ENCODE results near the gene RPL13.

RPL13 gene

DNA sequence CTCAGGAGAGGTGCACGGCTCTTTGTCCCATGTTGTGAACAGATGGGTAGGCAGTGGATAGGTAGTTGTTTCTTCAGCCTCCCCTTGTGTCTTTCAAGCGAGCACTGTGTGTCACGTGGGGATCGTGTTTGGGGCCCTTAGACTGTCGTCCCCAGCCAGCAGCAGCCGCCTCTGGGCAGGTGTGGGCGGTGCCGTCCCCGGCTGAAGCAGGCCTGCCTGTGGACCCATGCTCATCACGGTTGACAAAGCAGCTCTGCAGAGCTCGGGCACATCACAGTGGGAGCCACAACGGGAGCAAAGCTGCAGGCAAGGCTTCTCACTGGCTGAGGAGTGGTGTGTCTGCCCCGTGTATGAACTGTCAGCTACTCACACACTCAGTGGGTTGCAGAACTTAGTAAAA lies 4.7 kb upstream of the RPL13 start:
- H4K20me1 ChIP-seq (ENCODE audit: insufficient read depth, low read length), result no peaks in the 10 kb centered on the region
- H3K4me3 ChIP-seq (ENCODE audit: low read length), result no peak overlapping the region
- TF ChIP-seq EZH2 (optimal IDR thresholded peaks at IDR 0.05; ENCODE audit: low read depth, low read length), result no peak
- no peak for TF ChIP-seq CTCF (IDR thresholded peaks at IDR 0.05; ENCODE audit: low read length)
- TF ChIP-seq EZH2phosphoT487 (IDR thresholded peaks at IDR 0.05; ENCODE audit: low read length), result no peak
- H3K36me3 ChIP-seq (replicated peaks; ENCODE audit: insufficient read depth, low read length), result no peaks in the 10 kb centered on the region
- H3F3A ChIP-seq (ENCODE audit: insufficient read depth, low read length), result no peaks in the 10 kb centered on the region
- DNase-seq, result no peak
- no peak overlapping the region for H3K9ac ChIP-seq (ENCODE audit: low read length)
- H3K9me2 ChIP-seq (replicated peaks; ENCODE audit: insufficient read depth, low read length), result no peaks in the 10 kb centered on the region
- peaks cover 3% of the 10 kb centered on the region for H3K79me2 ChIP-seq (ENCODE audit: low read length)
- H3K27ac ChIP-seq (ENCODE audit: low read length), result no peak overlapping the region
- no peaks in the 10 kb centered on the region for H3K9me3 ChIP-seq (replicated peaks; ENCODE audit: insufficient read depth, low read length)
- no peak overlapping the region for H2AFZ ChIP-seq (ENCODE audit: low read length)
- no peaks in the 10 kb centered on the region for H3K27me3 ChIP-seq (replicated peaks; ENCODE audit: insufficient read depth, low read length)
- no peak overlapping the region for H3K4me2 ChIP-seq (ENCODE audit: low read depth, low read length)
- H3K4me1 ChIP-seq (ENCODE audit: low read length), result no peaks in the 10 kb centered on the region

- H3K27ac ChIP-seq (ENCODE audit: low read length), result no peak overlapping the region
- H3K36me3 ChIP-seq (replicated peaks; ENCODE audit: insufficient read depth, low read length), result no peaks in the 10 kb centered on the region
- H3K4me3 ChIP-seq (ENCODE audit: low read length), result no peak overlapping the region
- H3K9ac ChIP-seq (ENCODE audit: low read length), result no peak overlapping the region
- H3K4me2 ChIP-seq (ENCODE audit: low read depth, low read length), result no peak overlapping the region
- H3F3A ChIP-seq (ENCODE audit: insufficient read depth, low read length), result peaks cover 2% of the 10 kb centered on the region; the same call in 1 of the 2 replicates
- H3K27me3 ChIP-seq (replicated peaks; ENCODE audit: insufficient read depth, low read length), result no peaks in the 10 kb centered on the region
- peaks cover 15% of the 10 kb centered on the region for H3K79me2 ChIP-seq (ENCODE audit: low read length)
- H3K9me3 ChIP-seq (replicated peaks; ENCODE audit: insufficient read depth, low read length), result no peaks in the 10 kb centered on the region
- H2AFZ ChIP-seq (ENCODE audit: low read length), result no peak overlapping the region
- peaks cover 3% of the 10 kb centered on the region; the same call in 1 of the 2 replicates for H4K20me1 ChIP-seq (ENCODE audit: insufficient read depth, low read length)
- H3K9me2 ChIP-seq (replicated peaks; ENCODE audit: insufficient read depth, low read length), result no peaks in the 10 kb centered on the region
- peak; percentile 44 for DNase-seq
- TF ChIP-seq EZH2 (optimal IDR thresholded peaks at IDR 0.05; ENCODE audit: low read depth, low read length), result no peak
- no peak for TF ChIP-seq EZH2phosphoT487 (IDR thresholded peaks at IDR 0.05; ENCODE audit: low read length)
- TF ChIP-seq CTCF (IDR thresholded peaks at IDR 0.05; ENCODE audit: low read length), result peak; percentile 63
- H3K4me1 ChIP-seq (ENCODE audit: low read length), result 0 out of 2 replicates have a peak, but pooled peaks cover 1% of the 10 kb centered on the region
Measured at GRCh38 chr16:89556750-89557689, 3.5 kb upstream of the RPL13 start.

- no peak overlapping the region for H2AFZ ChIP-seq (ENCODE audit: low read length)
- peaks cover 24% of the 10 kb centered on the region for H3K79me2 ChIP-seq (ENCODE audit: low read length)
- H3K4me1 ChIP-seq (ENCODE audit: low read length), result peaks cover 8% of the 10 kb centered on the region; the same call in 1 of the 2 replicates
- H3K9me3 ChIP-seq (replicated peaks; ENCODE audit: insufficient read depth, low read length), result no peaks in the 10 kb centered on the region
- TF ChIP-seq EZH2phosphoT487 (IDR thresholded peaks at IDR 0.05; ENCODE audit: low read length) (no peak), CTCF (IDR thresholded peaks at IDR 0.05; ENCODE audit: low read length) (no peak), EZH2 (optimal IDR thresholded peaks at IDR 0.05; ENCODE audit: low read depth, low read length) (no peak)
- DNase-seq, result no peak
- H3K4me2 ChIP-seq (ENCODE audit: low read depth, low read length), result no peak overlapping the region
- no peak overlapping the region for H3K9ac ChIP-seq (ENCODE audit: low read length)
- H3K27ac ChIP-seq (ENCODE audit: low read length), result no peak overlapping the region
- H4K20me1 ChIP-seq (ENCODE audit: insufficient read depth, low read length), result peaks cover 11% of the 10 kb centered on the region
- no peak overlapping the region for H3K4me3 ChIP-seq (ENCODE audit: low read length)
- no peaks in the 10 kb centered on the region for H3K9me2 ChIP-seq (replicated peaks; ENCODE audit: insufficient read depth, low read length)
- peaks cover 9% of the 10 kb centered on the region; the same call in 1 of the 2 replicates for H3F3A ChIP-seq (ENCODE audit: insufficient read depth, low read length)
- H3K36me3 ChIP-seq (replicated peaks; ENCODE audit: insufficient read depth, low read length), result no peaks in the 10 kb centered on the region
- no peaks in the 10 kb centered on the region for H3K27me3 ChIP-seq (replicated peaks; ENCODE audit: insufficient read depth, low read length)
Measured at GRCh38 chr16:89557690-89558490, 2.6 kb upstream of the RPL13 start.

All from MM.1S (cell line).